ENCODE data around the gene SLC16A11.
A peak's percentile ranks its signal among the peaks of the same experiment; 100 is the strongest.
"Not testable (repeated sequence)": the region's sequence is repeated elsewhere in the genome, so short reads cannot be mapped to it uniquely, and the experiment has no call there.

The SLC16A11 gene

DNA sequence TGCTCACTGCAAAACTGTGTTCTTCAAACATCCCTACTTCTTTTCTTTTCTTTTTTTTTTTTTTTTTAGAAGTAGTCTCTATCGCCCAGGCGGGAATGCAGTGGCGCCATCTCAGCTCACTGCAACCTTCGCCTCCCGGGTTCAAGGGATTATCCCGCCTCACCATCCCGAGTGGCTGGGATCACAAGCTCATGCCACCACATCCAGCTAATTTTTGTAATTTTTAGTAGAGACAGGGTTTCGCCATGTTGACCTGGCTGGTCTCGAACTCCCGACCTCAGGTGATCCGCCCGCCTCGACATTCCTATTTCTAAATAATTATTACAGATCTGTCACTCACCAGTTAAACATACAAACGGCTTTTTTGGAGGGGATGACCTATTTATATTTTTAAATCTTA, 32.5 kb downstream of the SLC16A11 start:
- FAIRE-seq: no peak

DNA sequence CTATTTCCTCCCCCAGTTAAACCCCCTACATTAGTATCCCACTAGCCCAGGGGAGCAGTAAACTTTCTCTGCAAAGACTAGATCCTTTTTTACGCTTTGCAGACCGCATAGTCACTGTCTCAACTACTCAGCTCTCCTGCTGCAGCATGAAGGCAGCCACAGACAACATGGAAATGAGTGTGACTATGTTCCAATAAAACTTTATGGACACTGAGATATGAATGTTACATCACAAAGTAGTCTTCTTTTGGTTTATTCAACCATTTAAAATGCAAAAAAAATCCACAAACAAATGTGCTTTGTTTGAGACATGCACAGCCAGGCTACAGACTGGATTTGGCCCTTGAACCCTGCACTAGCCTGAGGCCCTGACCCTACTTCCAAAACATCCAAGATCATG, 33.4 kb downstream of the SLC16A11 start:
- DNase-seq (ENCODE audit: low spot score) (no peak), FAIRE-seq (no peak)

More for the DNA sequence above, 32.5 kb downstream of the SLC16A11 start:
- no peak for DNase-seq (ENCODE audit: low spot score)

DNA sequence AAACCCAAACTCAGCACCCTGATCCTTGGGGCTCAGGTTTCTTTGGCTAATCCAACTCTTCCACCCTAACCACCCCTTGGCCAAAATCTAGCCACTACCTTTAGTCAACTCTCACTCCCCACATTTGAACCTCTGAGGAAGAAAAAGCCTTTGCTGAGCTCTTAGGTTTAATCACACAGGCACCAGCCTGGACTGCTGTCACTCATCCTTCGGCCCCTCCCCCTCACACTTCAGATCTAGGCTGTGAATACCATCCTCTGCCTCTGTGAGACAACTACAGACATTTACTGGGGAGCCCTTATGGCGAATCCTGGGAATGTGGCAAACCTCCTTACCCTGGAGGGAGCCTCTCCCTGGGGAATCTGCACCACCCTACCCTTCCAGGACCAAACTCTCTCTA, 36.7 kb downstream of the SLC16A11 start:
- no peak for DNase-seq (ENCODE audit: low spot score)
- FAIRE-seq: no peak

DNA sequence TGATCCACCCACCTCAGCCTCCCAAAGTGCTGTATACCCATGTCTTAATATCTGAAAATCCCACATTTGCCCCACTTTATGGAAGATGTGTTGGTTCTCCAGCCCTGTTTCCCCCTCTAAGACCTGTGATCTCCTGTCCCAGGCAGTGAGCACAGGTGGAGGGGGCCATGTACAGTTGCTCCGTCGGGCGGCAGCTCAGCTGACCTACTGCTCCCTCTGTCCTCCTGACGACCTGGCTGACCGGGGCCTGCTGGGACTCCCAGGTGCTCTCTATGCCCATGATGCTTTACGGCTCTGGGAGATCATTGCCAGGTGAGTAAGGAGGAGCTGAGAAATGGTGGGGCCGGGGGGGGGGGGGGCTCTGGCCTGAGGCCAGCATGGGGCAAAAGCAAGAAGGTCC, 38.2 kb downstream of the SLC16A11 start:
- DNase-seq (ENCODE audit: low spot score): no peak
- no peak for FAIRE-seq

DNA sequence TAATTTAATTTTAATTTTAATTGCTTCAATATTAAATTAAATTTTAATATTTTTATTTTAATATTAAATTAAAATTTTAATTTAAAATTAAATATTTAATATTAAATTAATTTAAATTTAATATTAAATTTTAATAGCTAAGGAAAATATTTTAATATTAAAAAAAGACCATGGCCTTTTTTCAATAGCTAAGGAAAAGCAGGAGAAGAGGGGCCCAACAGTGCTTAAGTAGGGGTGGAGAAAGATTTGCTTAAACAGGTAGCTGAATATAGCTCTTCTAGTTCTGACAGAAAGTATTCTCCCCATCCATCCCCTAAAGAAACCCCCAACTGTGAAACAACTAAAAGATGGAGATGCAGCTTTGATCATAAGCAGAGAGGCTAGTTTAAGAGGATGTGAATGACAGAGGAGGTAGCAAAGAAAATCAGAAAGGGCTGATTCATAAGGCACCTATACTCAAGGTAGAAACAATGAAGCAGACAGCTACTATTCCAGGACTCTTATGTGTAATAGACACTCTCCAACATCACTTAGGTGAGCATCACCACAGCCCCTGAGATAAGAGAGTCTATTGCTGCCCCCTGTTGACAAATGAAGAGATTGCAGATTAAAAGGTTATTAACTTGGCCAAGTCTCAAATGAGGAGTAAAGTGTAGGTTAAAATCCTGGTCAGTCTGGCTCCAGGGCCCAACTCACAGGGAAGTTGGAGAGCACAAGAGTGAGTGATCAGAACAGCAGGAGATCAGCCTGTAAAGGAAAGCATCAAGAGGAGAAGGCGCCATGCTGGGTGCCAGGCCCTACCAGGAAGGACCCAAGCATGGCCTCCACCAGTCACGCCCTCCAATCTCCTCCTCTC, 39.3 kb downstream of the SLC16A11 start:
- FAIRE-seq (peak; percentile 73), DNase-seq (ENCODE audit: low spot score) (peak; percentile 60)

DNA sequence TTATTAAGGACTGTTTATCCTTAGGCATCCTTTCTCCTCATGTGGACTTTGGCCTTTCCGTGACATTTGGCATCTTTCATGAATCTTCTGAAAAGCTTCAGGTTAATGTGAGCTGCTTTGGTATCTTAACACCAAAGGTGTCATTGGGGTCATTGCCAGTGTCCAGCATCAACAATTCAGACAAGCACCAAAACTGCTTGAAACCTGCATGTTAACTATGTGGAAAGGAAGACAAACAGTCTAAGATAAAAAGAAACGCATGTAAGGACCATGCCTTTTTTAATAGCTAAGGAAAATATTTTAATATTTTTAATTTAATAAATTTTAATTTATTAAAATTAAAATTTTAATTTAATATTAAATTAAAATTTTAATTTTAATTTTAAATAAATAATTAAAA, 40.1 kb downstream of the SLC16A11 start:
- no peak for FAIRE-seq
- no peak for DNase-seq (ENCODE audit: low spot score)

DNA sequence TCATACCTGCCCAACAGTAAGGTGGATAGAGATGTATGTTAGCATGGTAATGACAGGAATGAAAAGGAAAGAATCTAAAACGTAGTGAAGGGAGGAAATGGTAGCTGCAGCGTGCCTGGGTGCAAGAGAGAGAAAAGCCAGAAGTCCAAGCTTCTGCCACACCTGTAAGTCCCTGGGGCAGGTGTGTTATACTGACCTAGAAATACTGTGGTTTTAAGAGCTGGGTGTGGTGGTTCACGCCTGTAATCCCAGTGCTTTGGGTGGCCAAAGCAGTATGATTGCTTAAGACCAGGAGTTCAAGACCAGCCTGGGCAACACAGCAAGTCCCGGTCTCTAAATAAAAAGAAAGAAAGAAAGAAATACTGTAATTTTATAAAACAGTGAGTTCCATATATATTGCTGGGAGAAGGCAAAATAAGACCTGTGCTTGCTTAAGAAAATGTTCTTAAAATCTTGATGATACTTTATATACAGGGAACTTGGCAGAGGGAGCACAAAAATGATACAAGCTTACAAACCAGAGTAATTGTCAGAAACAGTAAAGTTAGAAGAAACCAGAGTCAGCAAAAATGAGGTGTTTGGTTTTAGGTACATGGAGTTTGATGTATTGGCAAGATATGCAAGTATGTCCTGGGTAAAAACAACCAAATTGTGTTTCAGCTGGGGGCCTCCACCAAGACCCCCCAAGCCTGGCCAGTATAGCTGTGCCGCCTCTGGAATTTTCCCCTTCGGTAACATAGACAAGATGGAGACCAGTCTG, 41.4 kb downstream of the SLC16A11 start:
- FAIRE-seq: no peak
- DNase-seq (ENCODE audit: low spot score): no peak

DNA sequence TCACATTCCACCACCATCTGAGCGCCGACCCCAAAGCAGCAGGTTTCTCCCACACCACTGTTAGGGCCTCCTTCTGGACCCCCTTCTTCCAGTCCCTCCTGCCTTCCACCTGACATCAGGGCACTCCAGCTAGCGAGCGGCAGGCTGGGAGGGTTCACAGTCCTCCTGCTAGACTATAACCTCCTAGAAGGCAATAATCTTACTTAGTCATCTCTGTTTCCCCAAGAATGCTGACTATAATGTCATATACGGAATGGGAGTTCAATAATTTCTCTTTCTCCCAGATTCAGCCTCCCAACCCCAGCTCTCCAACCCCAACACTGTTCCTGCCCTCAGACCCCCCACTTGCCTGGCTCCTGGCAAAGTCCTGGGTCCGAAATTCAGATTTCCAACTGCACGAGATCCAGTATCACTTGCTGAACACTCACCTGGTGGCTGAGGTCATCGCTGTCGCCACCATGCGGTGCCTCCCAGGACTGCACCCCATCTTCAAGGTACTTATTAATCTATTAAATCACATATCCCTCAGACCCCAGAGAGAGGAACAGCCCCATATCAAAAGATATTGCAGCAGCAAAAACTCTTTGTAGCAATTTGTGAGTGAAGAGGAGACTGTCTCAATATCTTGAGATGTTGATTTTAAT, 42.5 kb downstream of the SLC16A11 start:
- FAIRE-seq (no peak), DNase-seq (ENCODE audit: low spot score) (no peak)

DNA sequence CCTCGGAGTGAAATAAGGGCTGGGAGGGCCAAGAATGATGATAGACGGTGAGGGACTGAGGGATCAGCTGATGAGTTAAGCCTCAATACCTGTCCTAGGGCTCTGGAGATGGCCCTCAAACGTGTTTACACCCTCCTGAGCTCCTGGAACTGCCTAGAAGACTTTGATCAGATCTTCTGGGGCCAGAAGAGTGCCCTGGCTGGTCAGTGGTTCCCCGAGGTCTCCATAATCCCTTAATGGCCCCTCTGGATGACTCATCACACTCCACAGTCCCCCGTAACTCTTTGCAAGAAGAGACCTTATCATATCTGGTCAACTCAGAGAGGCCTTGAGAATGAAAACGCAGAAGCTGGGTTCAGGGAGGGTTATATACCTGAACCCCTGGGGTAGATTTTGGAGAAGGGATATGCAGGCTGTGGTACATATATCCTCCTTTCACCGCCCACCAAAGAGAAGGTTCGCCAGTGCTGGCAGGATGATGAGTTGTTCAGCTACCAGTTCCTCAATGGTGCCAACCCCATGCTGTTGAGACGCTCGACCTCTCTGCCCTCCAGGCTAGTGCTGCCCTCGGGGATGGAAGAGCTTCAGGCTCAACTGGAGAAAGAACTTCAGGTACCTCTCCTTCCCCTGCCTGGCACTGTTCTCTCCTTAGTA, 44.9 kb downstream of the SLC16A11 start:
- no peak for FAIRE-seq
- no peak for DNase-seq (ENCODE audit: low spot score)

DNA sequence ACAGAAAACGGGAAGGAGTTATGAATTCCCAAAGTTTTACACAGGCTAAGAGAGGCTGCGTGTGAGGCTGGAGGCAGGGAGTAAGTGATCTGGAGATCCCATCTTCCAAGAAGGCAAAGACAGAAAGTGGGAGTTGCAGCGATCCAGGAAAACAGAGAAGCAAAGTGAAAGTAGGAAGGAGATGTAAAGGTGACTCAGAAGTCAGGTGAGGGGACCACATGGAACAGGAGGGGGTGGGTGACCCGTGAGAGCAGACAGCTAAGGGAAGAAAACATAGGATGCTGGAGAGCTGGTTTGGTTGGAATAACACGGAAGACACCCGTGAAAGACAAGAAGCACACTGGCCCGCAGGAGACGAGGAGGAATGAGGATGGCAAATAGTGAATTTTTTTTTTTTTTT, 46.7 kb downstream of the SLC16A11 start:
- no peak for FAIRE-seq

DNA sequence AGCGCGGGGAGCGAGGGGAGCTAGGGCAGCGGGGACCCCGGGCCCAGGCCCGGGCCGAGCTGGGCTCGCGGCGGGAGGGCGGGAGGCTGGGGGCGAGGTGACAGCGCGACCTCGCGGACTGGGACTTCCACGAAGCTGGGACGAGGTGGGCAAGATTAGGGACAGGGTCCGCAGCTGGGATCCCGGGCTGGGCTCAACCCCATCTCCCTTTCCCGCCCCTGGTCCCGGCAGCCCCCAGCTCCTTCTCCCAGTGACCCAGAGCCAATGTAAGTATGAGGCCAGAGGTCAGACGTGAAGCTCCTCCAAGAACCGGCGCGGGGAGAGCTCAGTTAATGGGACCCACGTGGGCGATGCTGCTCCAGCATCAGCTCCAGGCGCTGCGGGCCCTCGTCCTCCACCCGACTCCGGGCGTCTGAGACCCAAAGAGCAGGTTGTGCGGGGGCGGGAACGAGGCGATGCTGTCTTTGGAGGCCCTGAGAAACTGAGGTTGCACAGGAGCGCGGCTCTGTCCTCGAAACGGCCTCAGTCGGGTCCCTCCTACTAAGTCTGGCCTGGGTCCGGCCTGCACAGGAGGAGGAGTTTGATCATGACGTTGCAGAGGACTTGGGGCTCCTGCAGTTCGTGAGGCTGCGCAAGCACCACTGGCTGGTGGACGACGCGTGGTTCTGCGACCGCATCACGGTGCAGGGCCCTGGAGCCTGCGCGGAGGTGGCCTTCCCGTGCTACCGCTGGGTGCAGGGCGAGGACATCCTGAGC, 47.5 kb downstream of the SLC16A11 start:
- FAIRE-seq (no peak), DNase-seq (ENCODE audit: low spot score) (no peak)

More for the DNA sequence above, 46.7 kb downstream of the SLC16A11 start:
- DNase-seq (ENCODE audit: low spot score): no peak

DNA sequence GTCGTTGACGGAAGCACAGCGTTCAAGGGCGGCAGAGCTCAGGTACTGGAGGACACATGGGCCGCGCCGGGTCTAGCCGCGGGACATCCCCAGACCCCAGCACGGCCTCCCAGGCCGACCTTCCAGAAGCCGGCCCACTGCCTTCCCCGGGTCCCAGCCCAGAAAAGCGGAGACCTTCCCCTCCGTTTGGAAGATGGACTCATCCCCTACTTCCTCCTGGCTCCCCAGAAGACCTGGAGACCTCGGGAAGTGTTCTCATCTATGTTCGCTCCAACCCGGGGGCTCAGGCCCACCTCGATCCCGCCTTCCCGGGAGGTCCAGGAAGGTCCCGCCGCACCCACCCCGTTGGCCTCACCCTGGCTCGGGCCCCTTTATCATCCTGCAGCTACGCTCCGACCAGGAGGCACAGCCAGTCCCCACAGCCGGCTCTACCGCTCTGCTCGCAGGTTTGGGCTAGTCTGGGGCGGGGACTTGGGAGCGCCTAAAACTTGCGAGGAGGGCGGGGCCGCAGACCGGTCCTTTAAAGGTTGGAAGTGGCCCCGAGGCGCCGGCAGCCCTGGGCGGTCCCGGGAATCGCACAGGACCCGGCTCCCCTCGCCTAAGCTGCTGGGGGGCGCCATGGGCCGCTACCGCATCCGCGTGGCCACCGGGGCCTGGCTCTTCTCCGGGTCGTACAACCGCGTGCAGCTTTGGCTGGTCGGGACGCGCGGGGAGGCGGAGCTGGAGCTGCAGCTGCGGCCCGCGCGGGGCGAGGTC, 48.2 kb downstream of the SLC16A11 start, which contains the start of gene ALOX12:
Gene ALOX12 (plus strand): TSS at position 550 of the 756 bp plus-strand sequence. CDS start 69 bp downstream, at position 619.
- FAIRE-seq (no peak), DNase-seq (ENCODE audit: low spot score) (no peak)

DNA sequence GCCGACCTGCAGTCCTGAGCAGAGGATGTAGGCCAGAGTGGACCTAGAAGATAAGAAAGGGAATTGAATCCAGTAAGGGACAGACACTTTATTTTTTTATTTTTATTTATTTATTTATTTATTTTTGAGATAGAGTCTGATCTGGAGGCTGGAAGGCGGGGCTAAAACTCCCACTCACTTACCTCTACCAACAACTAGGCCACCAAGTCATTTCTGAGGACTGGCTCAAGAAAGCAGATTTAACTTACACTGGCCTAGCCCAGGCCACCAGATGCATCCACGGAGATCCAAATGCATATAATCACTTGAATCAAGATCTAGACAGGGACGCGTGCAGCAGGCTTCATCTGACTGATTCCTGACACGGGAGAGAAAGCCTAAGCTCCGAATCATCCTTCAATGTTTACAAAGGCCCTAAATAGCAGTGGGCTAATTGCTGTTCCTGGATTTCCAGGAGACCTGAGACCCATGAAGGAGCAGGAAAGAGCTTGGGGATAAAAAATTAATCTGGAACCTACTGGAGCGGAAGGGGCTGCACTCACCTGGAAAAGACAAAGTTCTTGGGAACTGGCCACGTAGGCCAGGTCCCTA, 49.1 kb downstream of the SLC16A11 start:
- DNase-seq (ENCODE audit: low spot score): peak; percentile 12
- no peak for FAIRE-seq

DNA sequence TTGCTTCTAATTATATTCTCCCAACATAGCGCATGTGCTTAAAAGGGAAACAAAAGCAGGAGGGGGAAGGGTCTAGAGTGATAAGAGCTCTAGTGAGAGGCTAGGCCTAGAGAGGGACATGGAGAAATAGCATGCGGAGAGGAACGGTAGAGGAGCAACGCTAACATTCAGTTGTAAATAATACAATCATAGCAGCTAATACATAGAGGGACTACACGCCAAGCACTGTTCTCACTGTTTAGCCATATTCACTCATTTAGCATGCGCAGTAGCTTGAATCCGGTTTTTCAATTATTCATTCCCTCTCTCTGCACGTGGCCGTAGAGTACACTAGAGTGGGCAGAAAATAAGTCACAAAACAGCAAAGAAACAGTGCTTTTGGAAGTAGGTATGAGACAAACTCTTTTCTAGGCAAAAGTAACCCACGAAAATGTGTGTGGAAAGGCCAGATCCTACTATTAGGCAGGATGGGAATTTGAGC, 49.7 kb downstream of the SLC16A11 start:
- FAIRE-seq (no peak), DNase-seq (ENCODE audit: low spot score) (no peak)

DNA sequence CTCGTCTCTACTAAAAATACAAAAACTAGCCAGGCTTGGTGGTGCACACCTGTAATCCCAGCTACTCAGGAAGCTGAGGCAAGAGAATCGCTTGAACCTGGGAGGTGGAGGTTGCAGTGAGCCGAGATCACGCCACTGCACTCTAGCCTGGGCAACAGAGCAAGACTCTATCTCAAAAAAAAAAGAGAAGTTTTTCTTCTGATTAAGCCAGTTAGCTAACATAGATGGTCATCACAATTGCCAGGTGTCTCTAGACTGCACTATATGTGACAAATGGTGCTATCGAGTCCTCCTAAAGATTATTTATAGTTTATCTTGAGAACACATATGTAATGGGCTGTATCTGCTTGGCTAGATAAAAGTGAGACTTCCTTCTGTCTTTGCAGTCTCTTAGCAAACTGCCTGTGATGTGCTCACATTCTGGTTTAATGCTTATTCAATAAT, 50.3 kb downstream of the SLC16A11 start:
- DNase-seq (ENCODE audit: low spot score); FAIRE-seq: not testable (repeated sequence)
